Right lobe of liver (tissue), 4 donors: Measurements from ENCODE around the gene MAN1B1.

Experiments
- POLR2A ChIP-seq: fragments of 450-650 bp; IDR thresholded peaks from one replicate; pipeline ENCODE4 v1.6.1; 2017; ENCODE audit warnings: antibody characterized with exemption, mild to moderate bottlenecking
- TF ChIP-seq, protein P1 (sequence below), 4 donors: fragments of 200-600 bp in 3 of 4; fragments of 450-650 bp in 1 of 4; IDR thresholded peaks; one replicate each; pipeline versions ENCODE4 v1.5.1 to v1.8.0; 2016 to 2022; ENCODE audit warnings: antibody characterized with exemption in 4 of 4, mild to moderate bottlenecking in 2 of 4
- donor health status: DM: no; HTN: no; CAD: no.
- donor health status: DM: no; HTN: no; CAD: no.
- donor health status: DM: no; HTN: yes; CAD: no.

DNA sequence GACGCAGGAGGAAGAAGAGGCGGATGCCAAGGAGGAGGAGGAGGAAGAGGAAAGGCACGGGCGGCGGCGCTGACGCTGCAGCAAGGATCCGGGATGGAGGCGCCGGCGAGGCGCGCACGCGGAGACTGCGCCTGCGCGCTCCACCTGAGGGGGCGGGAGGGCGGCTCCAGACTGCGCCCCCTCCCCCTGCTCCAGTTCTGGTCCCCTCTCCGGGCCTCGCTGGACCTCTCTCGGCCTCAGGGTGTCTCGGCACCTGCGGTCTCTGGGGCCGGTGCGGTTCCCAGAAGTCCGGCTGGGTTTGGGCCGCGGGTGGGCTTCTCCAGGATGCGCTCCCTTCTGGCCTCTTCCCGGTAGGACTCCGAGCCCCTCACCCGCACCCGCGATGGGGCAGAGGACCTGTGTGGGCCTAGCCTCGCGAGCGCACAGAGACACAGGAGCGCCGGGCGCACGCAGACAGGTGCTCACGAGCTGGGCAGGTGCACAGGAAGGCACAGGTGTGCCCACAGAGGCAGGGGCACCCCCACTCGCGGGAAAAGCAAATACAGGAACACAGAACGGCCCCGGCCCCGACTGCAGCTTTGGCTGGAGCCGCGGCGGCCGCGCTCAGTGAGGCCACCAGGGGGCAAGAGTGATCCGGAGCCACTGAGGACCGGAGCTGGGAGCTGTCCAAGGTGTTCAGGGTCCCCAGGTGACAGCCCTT is 40.5 kb upstream of the MAN1B1 start, which contains the start of gene NPDC1:
- TF ChIP-seq, protein P1, sequence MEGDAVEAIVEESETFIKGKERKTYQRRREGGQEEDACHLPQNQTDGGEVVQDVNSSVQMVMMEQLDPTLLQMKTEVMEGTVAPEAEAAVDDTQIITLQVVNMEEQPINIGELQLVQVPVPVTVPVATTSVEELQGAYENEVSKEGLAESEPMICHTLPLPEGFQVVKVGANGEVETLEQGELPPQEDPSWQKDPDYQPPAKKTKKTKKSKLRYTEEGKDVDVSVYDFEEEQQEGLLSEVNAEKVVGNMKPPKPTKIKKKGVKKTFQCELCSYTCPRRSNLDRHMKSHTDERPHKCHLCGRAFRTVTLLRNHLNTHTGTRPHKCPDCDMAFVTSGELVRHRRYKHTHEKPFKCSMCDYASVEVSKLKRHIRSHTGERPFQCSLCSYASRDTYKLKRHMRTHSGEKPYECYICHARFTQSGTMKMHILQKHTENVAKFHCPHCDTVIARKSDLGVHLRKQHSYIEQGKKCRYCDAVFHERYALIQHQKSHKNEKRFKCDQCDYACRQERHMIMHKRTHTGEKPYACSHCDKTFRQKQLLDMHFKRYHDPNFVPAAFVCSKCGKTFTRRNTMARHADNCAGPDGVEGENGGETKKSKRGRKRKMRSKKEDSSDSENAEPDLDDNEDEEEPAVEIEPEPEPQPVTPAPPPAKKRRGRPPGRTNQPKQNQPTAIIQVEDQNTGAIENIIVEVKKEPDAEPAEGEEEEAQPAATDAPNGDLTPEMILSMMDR (IDR thresholded peaks at IDR 0.05): peak; percentile 80 to 87 (median 85)
- TF ChIP-seq POLR2A: no peak
